Nucleus accumbens (tissue), 56 donors: Measurements from ENCODE around the gene RFX3.
A peak's percentile ranks its signal among the peaks of the same experiment; 100 is the strongest.

Source experiments
- DNase-seq, 56 donors: peaks; one replicate each; lab custom pipeline; 2025; lab: John Stamatoyannopoulos, UW

RFX3 gene

DNA sequence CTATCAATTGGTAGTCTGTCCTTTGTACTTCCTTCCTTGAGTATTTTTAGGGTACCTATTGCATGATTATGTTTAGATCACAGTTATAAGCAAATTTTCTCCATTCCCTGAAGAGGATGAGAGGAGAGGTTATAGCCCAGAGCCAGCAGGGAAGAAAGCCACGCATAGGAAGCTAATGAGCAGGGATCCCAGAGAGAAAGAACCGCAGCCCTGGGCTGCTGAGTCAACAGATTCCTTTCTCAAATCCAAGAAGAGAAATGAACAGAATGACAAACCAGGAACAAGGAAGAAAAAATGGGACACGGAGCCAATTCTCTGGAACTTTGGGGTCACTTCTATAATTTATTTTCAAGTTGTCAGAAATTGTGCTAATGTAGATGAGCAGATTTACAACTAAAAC is 284.5 kb downstream of the RFX3 start:
- peak in 3 of 56 donors; percentile 1 to 13 (median 8) for DNase-seq

DNA sequence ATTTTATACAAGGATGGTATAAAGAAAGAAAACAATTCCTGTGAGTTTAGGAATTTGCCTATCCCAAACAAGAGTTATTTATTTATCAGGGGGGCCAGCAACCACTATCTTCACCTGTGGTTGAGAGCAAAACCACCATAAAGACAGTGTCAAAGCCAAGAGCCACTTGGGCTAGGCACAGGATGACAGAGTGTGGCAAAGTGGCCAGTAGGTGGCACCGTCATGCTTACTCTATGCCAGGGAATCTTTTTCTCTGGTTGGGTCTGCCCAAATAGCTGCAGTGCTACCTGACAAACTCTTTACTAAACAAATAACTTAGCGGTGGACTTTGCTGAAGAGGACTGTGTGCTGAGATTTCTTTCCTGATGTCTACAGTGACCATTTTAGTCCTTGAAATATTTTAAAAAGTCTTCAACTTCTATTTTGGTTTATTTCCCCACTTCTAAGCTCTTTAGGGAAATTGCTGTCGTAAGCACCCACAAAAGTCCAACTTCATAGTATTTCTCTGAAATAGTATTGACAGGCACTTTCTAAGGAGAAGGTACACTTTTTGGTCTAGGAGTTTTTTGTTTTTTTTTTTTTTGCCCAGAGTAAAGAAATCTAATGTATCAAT is 285.0 kb downstream of the RFX3 start:
- peak in 47 of 56 donors; percentile 1 to 80 (median 25) for DNase-seq

- no peak for DNase-seq
Measured at GRCh38 chr9:3239240-3239639, 286.6 kb downstream of the RFX3 start.

DNA sequence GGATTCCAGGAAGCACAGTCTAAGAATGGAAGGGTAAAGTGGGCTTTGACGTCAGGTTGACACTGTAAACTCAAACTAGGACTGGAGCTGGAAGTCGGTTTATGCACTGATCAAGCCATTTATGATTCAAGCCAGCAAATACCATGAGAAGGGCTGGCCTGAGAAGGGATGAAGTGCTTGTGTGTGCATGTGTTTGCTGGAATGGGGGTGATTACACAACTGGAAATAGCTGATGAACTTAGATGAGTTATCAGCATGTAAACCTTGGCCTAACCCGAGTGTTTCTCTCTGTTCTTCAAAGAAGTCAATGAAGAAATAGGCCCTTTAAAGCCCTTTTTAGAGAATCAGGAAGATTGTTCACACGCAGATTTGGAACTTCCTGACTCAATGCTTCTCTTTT is 287.6 kb downstream of the RFX3 start:
- no peak for DNase-seq

DNA sequence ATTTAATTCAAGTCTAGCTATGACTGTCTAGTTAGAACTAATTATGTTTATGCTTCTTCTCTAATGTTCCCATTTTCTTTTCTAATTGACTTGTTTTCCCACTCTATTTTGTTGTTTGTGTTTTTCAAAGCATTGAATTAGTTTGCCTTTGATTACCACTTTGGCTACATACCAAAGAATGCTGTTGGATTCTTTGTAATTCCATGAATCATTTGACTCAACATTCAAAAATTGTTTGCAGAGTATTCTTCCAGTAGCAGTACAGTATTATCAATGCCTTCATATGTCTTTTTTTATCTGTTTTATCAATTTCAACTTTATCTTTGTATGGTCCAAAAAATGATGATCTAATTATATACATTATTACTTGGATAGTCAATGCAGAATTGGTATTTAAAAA is 288.7 kb downstream of the RFX3 start:
- DNase-seq = no peak

- DNase-seq = no peak
Measured at GRCh38 chr9:3235497-3235896, 290.3 kb downstream of the RFX3 start.

DNA sequence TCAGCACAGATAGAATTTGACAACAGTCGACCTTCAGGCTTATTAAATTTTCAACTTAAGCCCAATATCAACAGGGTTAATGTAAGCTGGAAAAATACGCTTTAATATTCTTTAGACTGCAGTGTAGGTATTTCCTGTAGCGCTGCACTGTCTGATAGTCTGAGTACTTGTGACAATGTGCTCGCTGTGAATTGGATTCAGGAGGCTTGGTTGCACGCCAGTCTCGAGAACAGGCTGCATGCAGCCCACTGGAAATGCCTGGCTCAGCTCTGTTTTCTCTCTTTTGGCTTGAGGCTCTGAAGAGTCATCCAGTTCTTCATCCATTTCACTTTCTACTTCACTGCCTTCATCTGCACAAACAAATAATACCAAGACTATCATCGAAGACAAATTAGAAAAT is 300.9 kb downstream of the RFX3 start:
- peak in 20 of 56 donors; percentile 1 to 37 (median 10) for DNase-seq

GRCh38 chr9:3215658-3216057 is 310.1 kb downstream of the RFX3 start:
- no peak for DNase-seq

GRCh38 chr9:3214741-3215140 is 311.1 kb downstream of the RFX3 start:
- DNase-seq = no peak

- no peak for DNase-seq
Measured at GRCh38 chr9:3205421-3206095, 320.2 kb downstream of the RFX3 start.

- DNase-seq = no peak
Measured at GRCh38 chr9:3200331-3200774, 325.4 kb downstream of the RFX3 start.

- no peak for DNase-seq
Measured at GRCh38 chr9:3193791-3194190, 332.0 kb downstream of the RFX3 start.

- peak in 4 of 56 donors; percentile 2 to 18 (median 5) for DNase-seq
Measured at GRCh38 chr9:3191715-3192114, 334.1 kb downstream of the RFX3 start.

DNA sequence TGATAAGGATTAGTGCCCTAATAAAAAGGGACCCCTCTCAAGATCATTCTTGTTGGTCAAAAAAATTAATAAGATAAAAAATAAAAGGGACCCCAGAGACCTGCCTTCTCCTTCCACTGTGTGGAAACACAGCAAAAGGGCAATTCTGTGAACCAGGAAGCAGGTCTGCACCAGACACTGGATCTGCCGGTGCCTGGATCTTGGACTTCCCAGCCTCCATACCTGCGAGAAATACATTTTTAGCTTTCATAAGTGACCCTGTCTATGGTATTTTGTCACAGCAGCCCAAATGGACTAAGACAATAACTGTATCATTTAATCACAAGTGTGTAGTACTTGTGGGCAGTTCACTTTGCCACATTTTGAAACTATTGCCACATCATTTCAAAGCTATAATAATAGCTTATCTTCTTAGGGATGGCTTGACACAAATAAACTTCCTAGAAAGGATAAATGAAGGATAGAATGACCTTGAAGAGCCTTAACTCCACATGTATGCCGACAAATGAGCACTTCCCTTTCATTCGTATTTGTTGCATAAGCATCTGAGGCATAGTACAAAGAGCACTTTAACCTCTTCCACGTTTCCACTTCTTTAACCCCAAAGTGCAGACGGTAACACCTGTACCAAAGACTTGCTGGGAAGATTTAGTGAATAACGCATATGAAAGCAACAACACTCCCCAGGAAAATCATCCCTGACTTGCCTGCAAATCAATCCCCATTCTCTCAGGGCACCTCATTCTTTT is 336.5 kb downstream of the RFX3 start:
- DNase-seq = no peak

DNA sequence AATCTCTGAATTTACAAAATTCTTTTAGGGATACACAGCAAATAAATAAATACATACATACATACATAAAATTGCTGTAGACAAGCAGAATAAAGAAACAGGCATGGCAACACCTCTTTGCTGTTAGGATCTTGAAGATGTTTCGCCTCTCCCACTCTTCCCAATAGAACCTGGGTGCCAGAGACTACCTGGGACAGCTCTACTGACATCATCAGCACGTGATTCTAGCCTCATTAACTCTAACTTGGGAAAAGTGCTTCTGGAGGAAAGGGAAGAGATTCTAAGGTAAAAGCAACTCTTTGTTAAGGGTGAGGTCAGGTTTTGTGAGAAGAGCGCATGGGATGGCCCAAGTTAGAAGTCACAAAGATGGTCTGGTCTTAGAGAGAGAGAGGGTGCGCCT is 339.1 kb downstream of the RFX3 start:
- DNase-seq = no peak

- peak in 43 of 56 donors; percentile 1 to 78 (median 36) for DNase-seq
Measured at GRCh38 chr9:3181049-3181953, 344.5 kb downstream of the RFX3 start.

DNA sequence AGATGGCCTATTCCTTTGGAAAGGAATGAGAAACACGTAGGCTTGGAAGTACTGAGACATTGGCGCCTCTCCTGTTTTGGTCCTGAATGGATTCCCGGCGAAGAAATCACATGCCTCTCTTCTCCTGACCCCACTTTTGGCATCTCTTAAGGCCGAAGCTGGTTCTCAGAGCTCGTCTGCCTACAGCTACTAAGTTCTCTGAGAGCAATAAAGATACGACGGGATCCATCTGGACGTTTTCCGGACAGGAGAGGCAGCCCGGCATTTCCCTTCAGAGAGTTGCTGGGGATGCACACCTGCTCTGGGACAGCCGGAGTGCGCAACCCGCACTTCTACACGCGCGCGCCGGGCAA is 345.1 kb downstream of the RFX3 start:
- peak in 1 of 56 donors; percentile 1 for DNase-seq

DNA sequence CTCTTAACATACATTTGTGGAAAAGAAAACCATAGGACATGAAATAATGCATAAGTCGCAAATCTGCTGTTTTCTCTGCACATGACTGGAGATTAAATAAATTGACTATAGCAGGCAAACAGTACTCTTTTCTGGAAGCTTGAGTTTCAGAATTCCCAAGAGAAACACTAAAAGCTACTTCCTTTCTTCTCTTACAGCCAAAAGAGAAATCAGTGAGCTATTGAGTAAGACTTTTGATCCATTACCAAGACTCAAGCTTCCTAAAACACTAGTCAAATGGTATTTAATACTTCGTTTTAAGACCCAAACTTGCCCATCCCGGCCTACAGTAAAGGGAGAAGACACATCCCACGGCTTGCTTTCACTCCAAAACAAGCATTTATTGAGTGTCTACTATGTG is 346.1 kb downstream of the RFX3 start:
- DNase-seq = no peak

DNA sequence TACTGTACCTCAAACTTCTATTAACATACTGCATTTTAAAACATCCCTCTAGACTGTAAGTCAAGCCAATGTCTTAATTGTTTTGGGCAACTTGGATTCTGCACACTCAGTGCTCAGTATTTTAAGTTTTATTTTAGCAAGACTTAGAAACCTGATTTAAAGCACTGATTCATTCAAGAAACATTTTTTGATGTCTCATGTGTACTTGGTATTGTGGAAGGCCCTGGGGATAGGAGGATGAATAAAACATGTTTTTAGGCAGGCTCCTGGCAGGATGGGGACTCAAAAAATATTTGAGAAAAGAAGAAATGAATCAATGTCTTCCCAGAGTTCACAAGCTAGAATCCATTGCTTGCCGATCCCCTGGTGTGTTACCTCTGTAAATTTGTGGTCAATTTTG is 347.9 kb downstream of the RFX3 start:
- DNase-seq = no peak

- DNase-seq = no peak
Measured at GRCh38 chr9:3177146-3177761, 348.5 kb downstream of the RFX3 start.
